ENCODE data around the gene ESR1. TPM values are rescaled to one million over a fixed set of nuclear protein-coding genes. Genes with fewer than 3 reads are reported as not detected.

The ESR1 gene
- total RNA-seq, 1 donor from 2014 or later: not detected

DNA sequence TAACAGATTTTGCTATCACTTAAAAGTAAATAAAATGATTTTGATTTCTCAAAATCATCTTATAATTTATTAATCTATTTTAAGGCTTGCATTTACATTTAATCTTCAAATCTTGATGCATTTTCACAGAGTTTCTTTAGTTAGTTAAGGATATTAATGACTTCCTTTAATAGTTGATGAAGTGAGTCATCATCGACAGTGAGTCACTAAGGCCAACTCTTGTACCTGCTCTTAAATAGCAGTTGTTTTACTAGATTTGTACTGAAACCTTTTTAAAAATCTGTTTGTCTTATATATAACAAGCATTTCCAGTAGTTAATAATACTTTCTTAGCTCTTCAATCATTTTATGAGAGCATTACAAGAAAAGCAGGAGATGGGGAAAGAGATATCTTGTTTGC, 191.7 kb downstream of the ESR1 start:
- Mint-ChIP-seq H3K9me3 (no peaks in the 10 kb centered on the region), H3K4me3 (no peak overlapping the region)
- TF ChIP-seq EZH2 (IDR thresholded peaks at IDR 0.05): no peak
- no peak for TF ChIP-seq EZH2phosphoT487 (IDR thresholded peaks at IDR 0.05)
- TF ChIP-seq, protein P1, sequence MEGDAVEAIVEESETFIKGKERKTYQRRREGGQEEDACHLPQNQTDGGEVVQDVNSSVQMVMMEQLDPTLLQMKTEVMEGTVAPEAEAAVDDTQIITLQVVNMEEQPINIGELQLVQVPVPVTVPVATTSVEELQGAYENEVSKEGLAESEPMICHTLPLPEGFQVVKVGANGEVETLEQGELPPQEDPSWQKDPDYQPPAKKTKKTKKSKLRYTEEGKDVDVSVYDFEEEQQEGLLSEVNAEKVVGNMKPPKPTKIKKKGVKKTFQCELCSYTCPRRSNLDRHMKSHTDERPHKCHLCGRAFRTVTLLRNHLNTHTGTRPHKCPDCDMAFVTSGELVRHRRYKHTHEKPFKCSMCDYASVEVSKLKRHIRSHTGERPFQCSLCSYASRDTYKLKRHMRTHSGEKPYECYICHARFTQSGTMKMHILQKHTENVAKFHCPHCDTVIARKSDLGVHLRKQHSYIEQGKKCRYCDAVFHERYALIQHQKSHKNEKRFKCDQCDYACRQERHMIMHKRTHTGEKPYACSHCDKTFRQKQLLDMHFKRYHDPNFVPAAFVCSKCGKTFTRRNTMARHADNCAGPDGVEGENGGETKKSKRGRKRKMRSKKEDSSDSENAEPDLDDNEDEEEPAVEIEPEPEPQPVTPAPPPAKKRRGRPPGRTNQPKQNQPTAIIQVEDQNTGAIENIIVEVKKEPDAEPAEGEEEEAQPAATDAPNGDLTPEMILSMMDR (IDR thresholded peaks at IDR 0.05): no peak

DNA sequence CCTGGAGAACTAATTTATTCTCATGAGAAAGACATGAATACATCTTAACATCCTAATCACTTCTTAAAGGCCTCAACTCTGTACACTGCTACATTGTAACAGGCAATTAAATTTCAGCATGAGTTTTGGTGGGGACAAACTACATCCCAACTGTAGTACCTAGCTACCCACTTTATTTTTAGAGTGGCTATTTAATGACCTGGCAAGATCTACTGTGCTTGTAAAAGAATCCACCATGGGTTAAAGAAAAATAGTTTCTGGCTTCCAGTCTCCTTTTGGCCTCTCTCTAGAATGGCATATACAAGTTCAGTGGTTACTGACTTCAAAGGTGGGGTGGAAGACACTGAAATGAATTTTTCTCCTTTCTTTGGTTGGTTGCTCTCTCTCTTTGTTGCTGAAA, 193.9 kb downstream of the ESR1 start:
- peaks cover 2% of the 10 kb centered on the region for H3K27me3 Mint-ChIP-seq (ENCODE audit: insufficient read depth, low read depth)
- TF ChIP-seq, protein P1 (IDR thresholded peaks at IDR 0.05): no peak
- no peak for TF ChIP-seq EZH2 (IDR thresholded peaks at IDR 0.05)
- H3K4me1 Mint-ChIP-seq: no peaks in the 10 kb centered on the region
- H3K9ac ChIP-seq: no peak overlapping the region
- no peaks in the 10 kb centered on the region for H3K4me1 ChIP-seq
- no peak overlapping the region for H3K4me3 ChIP-seq
- no peak overlapping the region for H2AFZ ChIP-seq (replicated peaks)
- no peaks in the 10 kb centered on the region for H3K36me3 Mint-ChIP-seq
- no peak overlapping the region for H3K4me3 Mint-ChIP-seq
- H3K79me2 ChIP-seq (ENCODE audit: low read depth): no peaks in the 10 kb centered on the region
- DNase-seq (ENCODE audit: low spot score): no peak
- H3K36me3 ChIP-seq: no peaks in the 10 kb centered on the region
- no peaks in the 10 kb centered on the region for H3K27me3 ChIP-seq
- no peaks in the 10 kb centered on the region for H3K9me3 Mint-ChIP-seq
- no peak overlapping the region for H3K27ac Mint-ChIP-seq
- no peak overlapping the region for H3K27ac ChIP-seq
- H3K9me3 ChIP-seq (ENCODE audit: low read depth): no peaks in the 10 kb centered on the region
- H3F3A ChIP-seq (ENCODE audit: low read depth): no peaks in the 10 kb centered on the region
- no peak overlapping the region for H3K4me2 ChIP-seq
- no peaks in the 10 kb centered on the region for H4K20me1 ChIP-seq (ENCODE audit: low read depth)

More for the DNA sequence above, 191.7 kb downstream of the ESR1 start:
- H3K27ac ChIP-seq: no peak overlapping the region
- H3K4me1 ChIP-seq: no peaks in the 10 kb centered on the region
- peaks cover 2% of the 10 kb centered on the region for H3K27me3 Mint-ChIP-seq (ENCODE audit: insufficient read depth, low read depth)
- H2AFZ ChIP-seq (replicated peaks): no peak overlapping the region
- no peak overlapping the region for H3K4me3 ChIP-seq
- DNase-seq (ENCODE audit: low spot score): no peak
- H3K27ac Mint-ChIP-seq: no peak overlapping the region
- H3K9me3 ChIP-seq (ENCODE audit: low read depth): no peaks in the 10 kb centered on the region
- no peak overlapping the region for H3K4me2 ChIP-seq
- no peaks in the 10 kb centered on the region for H4K20me1 ChIP-seq (ENCODE audit: low read depth)
- H3K4me1 Mint-ChIP-seq: no peaks in the 10 kb centered on the region
- H3K9ac ChIP-seq: no peak overlapping the region
- H3K36me3 Mint-ChIP-seq: no peaks in the 10 kb centered on the region
- H3F3A ChIP-seq (ENCODE audit: low read depth): no peaks in the 10 kb centered on the region
- H3K79me2 ChIP-seq (ENCODE audit: low read depth): no peaks in the 10 kb centered on the region
- no peaks in the 10 kb centered on the region for H3K27me3 ChIP-seq
- no peaks in the 10 kb centered on the region for H3K36me3 ChIP-seq

DNA sequence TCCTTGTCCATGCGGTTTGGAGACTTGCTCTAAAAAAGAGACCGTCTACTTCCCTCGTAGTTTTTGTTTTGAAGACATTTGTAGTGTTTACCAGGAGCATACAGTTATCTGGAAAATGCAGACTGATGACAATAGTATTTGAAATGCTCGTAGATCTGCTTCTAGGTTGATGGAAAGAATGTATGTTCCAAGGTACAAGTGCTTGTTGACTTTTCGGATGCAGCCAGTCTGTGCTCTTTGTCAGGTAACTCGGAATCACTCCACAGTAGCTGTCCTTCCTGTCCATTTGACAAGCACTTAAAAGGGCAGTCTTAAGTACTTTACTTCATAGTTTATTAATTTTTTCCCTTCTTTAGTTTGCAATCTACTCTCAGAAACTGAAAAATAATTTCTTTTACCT, 194.8 kb downstream of the ESR1 start:
- no peak overlapping the region for H3K27ac ChIP-seq
- H3K36me3 ChIP-seq: no peaks in the 10 kb centered on the region
- no peak overlapping the region for H3K9ac ChIP-seq
- no peak overlapping the region for H3K27ac Mint-ChIP-seq
- no peaks in the 10 kb centered on the region for H3K36me3 Mint-ChIP-seq
- H3K9me3 ChIP-seq (ENCODE audit: low read depth): no peaks in the 10 kb centered on the region
- H3K27me3 ChIP-seq: no peaks in the 10 kb centered on the region
- no peak overlapping the region for H3K4me3 Mint-ChIP-seq
- no peaks in the 10 kb centered on the region for H3K79me2 ChIP-seq (ENCODE audit: low read depth)
- no peaks in the 10 kb centered on the region for H3K9me3 Mint-ChIP-seq
- TF ChIP-seq EZH2phosphoT487 (IDR thresholded peaks at IDR 0.05) (no peak), EZH2 (IDR thresholded peaks at IDR 0.05) (no peak)
- TF ChIP-seq, protein P1 (IDR thresholded peaks at IDR 0.05): no peak
- H3K4me3 ChIP-seq: no peak overlapping the region
- no peaks in the 10 kb centered on the region for H4K20me1 ChIP-seq (ENCODE audit: low read depth)
- no peak for DNase-seq (ENCODE audit: low spot score)
- no peaks in the 10 kb centered on the region for H3K4me1 Mint-ChIP-seq
- H3K27me3 Mint-ChIP-seq (ENCODE audit: insufficient read depth, low read depth): peaks cover 2% of the 10 kb centered on the region
- no peaks in the 10 kb centered on the region for H3F3A ChIP-seq (ENCODE audit: low read depth)
- no peak overlapping the region for H3K4me2 ChIP-seq
- no peaks in the 10 kb centered on the region for H3K4me1 ChIP-seq
- H2AFZ ChIP-seq (replicated peaks): no peak overlapping the region
